HEK293T (cell line): ENCODE results near the gene YIF1A.

ENCODE experiments used
- CTCF ChIA-PET: fragments of 350-600 bp; formaldehyde crosslinking; extraction: SDS; loops from one replicate; lab custom pipeline; 2021; ENCODE audit warnings: antibody characterized with exemption, inconsistent platforms; lab: Yijun Ruan, JAX
- POLR2A ChIA-PET: fragments of 350-600 bp; formaldehyde crosslinking; extraction: SDS; loops from one replicate; lab custom pipeline; 2020; ENCODE audit warnings: antibody characterized with exemption, inconsistent platforms; lab: Yijun Ruan, JAX
- DNase-seq: peaks from one replicate; pipeline ENCODE4 v3.0.0; 2012; ENCODE audit warnings: mixed read lengths; ENCODE audit errors: extremely low spot score
- ARNT ChIP-seq: fragments of 450-650 bp; IDR thresholded peaks from 2 replicates; pipeline ENCODE4 v1.6.1; 2017; ENCODE audit warnings: mild to moderate bottlenecking
- BHLHE40 ChIP-seq: fragments of 450-650 bp; IDR thresholded peaks from 2 replicates; pipeline ENCODE4 v1.6.1; 2016; ENCODE audit warnings: mild to moderate bottlenecking, moderate library complexity, borderline replicate concordance
- CTBP1 ChIP-seq: fragments of 450-650 bp; IDR thresholded peaks from 2 replicates; pipeline ENCODE4 v1.6.1; 2016; ENCODE audit warnings: borderline replicate concordance
- ELF4 ChIP-seq: fragments of 450-650 bp; IDR thresholded peaks from 2 replicates; pipeline ENCODE4 v1.6.1; 2017; ENCODE audit warnings: antibody characterized with exemption
- FOXA1 ChIP-seq: fragments of 450-650 bp; IDR thresholded peaks from 2 replicates; pipeline ENCODE4 v1.6.1; 2016; ENCODE audit warnings: mild to moderate bottlenecking
- FOXK2 ChIP-seq: fragments of 450-650 bp; IDR thresholded peaks from 2 replicates; pipeline ENCODE4 v1.6.1; 2016; ENCODE audit warnings: mild to moderate bottlenecking
- FOXM1 ChIP-seq: fragments of 450-650 bp; IDR thresholded peaks from 2 replicates; pipeline ENCODE4 v1.6.1; 2017; ENCODE audit warnings: mild to moderate bottlenecking, borderline replicate concordance
- HDGF ChIP-seq: fragments of 450-650 bp; IDR thresholded peaks from 2 replicates; pipeline ENCODE4 v1.6.1; 2017; ENCODE audit warnings: antibody characterized with exemption, borderline replicate concordance
- L3MBTL2 ChIP-seq: fragments of 450-650 bp; conservative IDR thresholded peaks from 2 replicates; pipeline ENCODE4 v1.6.1; 2016; ENCODE audit warnings: mild to moderate bottlenecking
- LEF1 ChIP-seq: fragments of 450-650 bp; IDR thresholded peaks from 2 replicates; pipeline ENCODE4 v1.6.1; 2017; ENCODE audit warnings: mild to moderate bottlenecking, borderline replicate concordance
- NFRKB ChIP-seq: fragments of 450-650 bp; IDR thresholded peaks from 2 replicates; pipeline ENCODE4 v1.6.1; 2016; ENCODE audit warnings: mild to moderate bottlenecking, moderate library complexity
- PKNOX1 ChIP-seq: fragments of 450-650 bp; IDR thresholded peaks from 2 replicates; pipeline ENCODE4 v1.6.1; 2016
- SP1 ChIP-seq: fragments of 450-650 bp; IDR thresholded peaks from 2 replicates; pipeline ENCODE4 v1.6.1; 2017
- SUZ12 ChIP-seq: fragments of 450-650 bp; IDR thresholded peaks from 2 replicates; pipeline ENCODE4 v1.6.1; 2016; ENCODE audit warnings: mild to moderate bottlenecking
- TARDBP ChIP-seq: fragments of 450-650 bp; IDR thresholded peaks from 2 replicates; pipeline ENCODE4 v1.6.1; 2016
- ZNF384 ChIP-seq: fragments of 450-650 bp; IDR thresholded peaks from 2 replicates; pipeline ENCODE4 v1.6.1; 2016

YIF1A gene

GRCh38 chr11:66327171-66328030 is 38.5 kb upstream of the YIF1A start:
- no peak for DNase-seq
- ChIA-PET CTCF (interaction anchor here (0.9 to 1.2 kb wide), 2 partner anchors 15 to 16 kb away, joined by 5 to 10 read pairs; no protein-coding TSS in a partner anchor), POLR2A (interaction anchor here (1.0 to 1.3 kb wide), 2 partner anchors 15 to 16 kb away, joined by 3 to 5 read pairs; no protein-coding TSS in a partner anchor)
- TF ChIP-seq L3MBTL2 (no peak), FOXK2 (no peak), CTBP1 (no peak), TARDBP (no peak), ARNT (no peak)

GRCh38 chr11:66326261-66327111 is 37.5 kb upstream of the YIF1A start:
- DNase-seq, result no peak
- ChIA-PET CTCF (interaction anchor here (0.9 to 1.2 kb wide), 2 partner anchors 14 to 15 kb away, joined by 5 to 10 read pairs; no protein-coding TSS in a partner anchor), POLR2A (interaction anchor here (1.0 to 1.3 kb wide), 2 partner anchors 14 to 15 kb away, joined by 3 to 5 read pairs; no protein-coding TSS in a partner anchor)

GRCh38 chr11:66325263-66325671 is 36.3 kb upstream of the YIF1A start:
- ChIA-PET CTCF (interaction anchor here (2.3 kb wide), 1 partner anchor 14 kb away, joined by 7 read pairs; no protein-coding TSS in a partner anchor), POLR2A (interaction anchor here (1.0 kb wide), 1 partner anchor 21 kb away, joined by 3 read pairs; no protein-coding TSS in a partner anchor)
- no peak for TF ChIP-seq PKNOX1
- no peak for TF ChIP-seq NFRKB
- no peak for TF ChIP-seq TARDBP
- TF ChIP-seq L3MBTL2, result no peak
- TF ChIP-seq LEF1, result no peak
- no peak for TF ChIP-seq FOXA1
- no peak for TF ChIP-seq FOXM1
- no peak for TF ChIP-seq SP1
- no peak for TF ChIP-seq SUZ12
- TF ChIP-seq ELF4, result no peak
- DNase-seq, result no peak

More at GRCh38 chr11:66326261-66327111, 37.5 kb upstream of the YIF1A start:
- TF ChIP-seq L3MBTL2 (no peak), FOXA1 (no peak), NFRKB (no peak), BHLHE40 (no peak), CTBP1 (no peak), SP1 (no peak), HDGF (no peak), FOXM1 (no peak)

GRCh38 chr11:66324664-66325063 is 35.7 kb upstream of the YIF1A start:
- TF ChIP-seq L3MBTL2 (no peak), NFRKB (no peak), TARDBP (no peak), SUZ12 (no peak), LEF1 (no peak), ZNF384 (no peak), ELF4 (no peak), ARNT (no peak), FOXM1 (no peak), BHLHE40 (no peak), FOXK2 (no peak), SP1 (no peak), PKNOX1 (no peak), CTBP1 (no peak), FOXA1 (no peak), HDGF (no peak)
- POLR2A ChIA-PET, result interaction anchor here (1.0 kb wide), 1 partner anchor 22 kb away, joined by 3 read pairs; no protein-coding TSS in a partner anchor
- CTCF ChIA-PET, result interaction anchor here (2.3 kb wide), 1 partner anchor 13 kb away, joined by 7 read pairs; no protein-coding TSS in a partner anchor
- no peak for DNase-seq

GRCh38 chr11:66323684-66324083 is 34.7 kb upstream of the YIF1A start:
- TF ChIP-seq NFRKB, result no peak
- TF ChIP-seq ZNF384, result no peak
- TF ChIP-seq BHLHE40, result no peak
- no peak for TF ChIP-seq HDGF
- TF ChIP-seq SP1, result no peak
- no peak for TF ChIP-seq PKNOX1
- TF ChIP-seq SUZ12, result no peak
- TF ChIP-seq FOXM1, result no peak
- no peak for TF ChIP-seq LEF1
- TF ChIP-seq FOXK2, result no peak
- no peak for TF ChIP-seq FOXA1
- TF ChIP-seq L3MBTL2, result no peak
- DNase-seq, result no peak
- ChIA-PET POLR2A (no interaction called here), CTCF (interaction anchor here (2.3 kb wide), 1 partner anchor 12 kb away, joined by 7 read pairs; no protein-coding TSS in a partner anchor)
